Nephron progenitor cell (in vitro differentiated cells): ENCODE data around the gene GPR148.
"Not testable (repeated sequence)": the region's sequence is repeated elsewhere in the genome, so short reads cannot be mapped to it uniquely, and the experiment has no call there.

Experiments
- DNase-seq: peaks from one replicate; pipeline ENCODE4 v3.0.0; 2021
- H3K27ac Mint-ChIP-seq: 2 replicates; pipeline ENCODE4 v1.8.0; 2021; ENCODE audit warnings: mild to moderate bottlenecking, moderate library complexity, mixed read lengths
- H3K27me3 Mint-ChIP-seq: 2 replicates; pipeline ENCODE4 v1.8.0; 2021; ENCODE audit warnings: mild to moderate bottlenecking, low read depth, mixed read lengths; ENCODE audit not compliant: poor library complexity
- H3K36me3 Mint-ChIP-seq: 2 replicates; pipeline ENCODE4 v1.8.0; 2021; ENCODE audit warnings: low read depth, mixed read lengths
- H3K4me1 Mint-ChIP-seq: 2 replicates; pipeline ENCODE4 v1.8.0; 2021; ENCODE audit warnings: mixed read lengths
- H3K4me3 Mint-ChIP-seq: 2 replicates; pipeline ENCODE4 v1.8.0; 2021; ENCODE audit warnings: mild to moderate bottlenecking, moderate library complexity, mixed read lengths
- H3K9me3 Mint-ChIP-seq: 2 replicates; pipeline ENCODE4 v1.8.0; 2021; ENCODE audit warnings: mild to moderate bottlenecking, moderate library complexity, mixed read lengths
- CTCF ChIP-seq: fragments of 200-600 bp; sonication (generic); IDR thresholded peaks from 2 replicates; pipeline ENCODE4 v1.5.0; 2021; ENCODE audit warnings: antibody characterized with exemption

Gene GPR148

GRCh38 chr2:130724455-130724854, 4.4 kb upstream of the GPR148 start:
- H3K4me3 Mint-ChIP-seq: no peak overlapping the region
- no peaks in the 10 kb centered on the region for H3K36me3 Mint-ChIP-seq
- peaks cover 6% of the 10 kb centered on the region for H3K4me1 Mint-ChIP-seq
- no peak for DNase-seq
- peaks cover 21% of the 10 kb centered on the region for H3K9me3 Mint-ChIP-seq
- H3K27ac Mint-ChIP-seq: no peak overlapping the region
- no peak for TF ChIP-seq CTCF
- H3K27me3 Mint-ChIP-seq: peaks cover 31% of the 10 kb centered on the region

GRCh38 chr2:130726614-130727180, 2.2 kb upstream of the GPR148 start:
- no peaks in the 10 kb centered on the region for H3K36me3 Mint-ChIP-seq
- H3K27ac Mint-ChIP-seq: no peak overlapping the region

GRCh38 chr2:130727286-130727924, 1.5 kb upstream of the GPR148 start:
- H3K4me1 Mint-ChIP-seq: peaks cover 6% of the 10 kb centered on the region
- no peak for TF ChIP-seq CTCF
- peak; percentile 95 for DNase-seq
- peak overlapping the region; percentile 83 for H3K4me3 Mint-ChIP-seq
- H3K27me3 Mint-ChIP-seq: peaks cover 32% of the 10 kb centered on the region
- H3K9me3 Mint-ChIP-seq: peaks cover 4% of the 10 kb centered on the region
- H3K27ac Mint-ChIP-seq: no peak overlapping the region
- no peaks in the 10 kb centered on the region for H3K36me3 Mint-ChIP-seq

More at GRCh38 chr2:130726614-130727180, 2.2 kb upstream of the GPR148 start:
- Mint-ChIP-seq H3K9me3 (peaks cover 10% of the 10 kb centered on the region), H3K4me3 (peak overlapping the region; percentile 83), H3K4me1 (peaks cover 6% of the 10 kb centered on the region), H3K27me3 (peaks cover 34% of the 10 kb centered on the region)
- TF ChIP-seq CTCF: no peak
- no peak for DNase-seq

GRCh38 chr2:130728007-130728454, 839 bp upstream of the GPR148 start:
- Mint-ChIP-seq H3K36me3 (no peaks in the 10 kb centered on the region), H3K4me1 (peaks cover 6% of the 10 kb centered on the region), H3K27ac (no peak overlapping the region), H3K9me3 (no peaks in the 10 kb centered on the region), H3K27me3 (peaks cover 32% of the 10 kb centered on the region), H3K4me3 (peak overlapping the region; percentile 83)
- TF ChIP-seq CTCF: no peak
- DNase-seq: no peak

- H3K36me3 Mint-ChIP-seq: no peaks in the 10 kb centered on the region
- H3K4me1 Mint-ChIP-seq: peaks cover 6% of the 10 kb centered on the region
- no peak for TF ChIP-seq CTCF
- no peak for DNase-seq
- peaks cover 32% of the 10 kb centered on the region for H3K27me3 Mint-ChIP-seq
- no peak overlapping the region for H3K27ac Mint-ChIP-seq
- H3K9me3 Mint-ChIP-seq: peaks cover 4% of the 10 kb centered on the region
- peak overlapping the region; percentile 20 for H3K4me3 Mint-ChIP-seq
These were observed 741 bp downstream of the GPR148 start for GRCh38 chr2:130729322-130730299.

GRCh38 chr2:130732257-130732656, 3.4 kb downstream of the GPR148 start:
- H3K27me3 Mint-ChIP-seq: peaks cover 23% of the 10 kb centered on the region
- H3K9me3 Mint-ChIP-seq, DNase-seq, H3K4me1 Mint-ChIP-seq, H3K36me3 Mint-ChIP-seq, H3K4me3 Mint-ChIP-seq, H3K27ac Mint-ChIP-seq: not testable (repeated sequence)
